ENCODE results near the gene PROSER2. TPM values are rescaled to one million over a fixed set of nuclear protein-coding genes. Genes with fewer than 3 reads are reported as not detected.

The PROSER2 gene
- total and polyA plus RNA-seq, 4 donors: 6.5 to 24.9 (median 9.9) TPM

DNA sequence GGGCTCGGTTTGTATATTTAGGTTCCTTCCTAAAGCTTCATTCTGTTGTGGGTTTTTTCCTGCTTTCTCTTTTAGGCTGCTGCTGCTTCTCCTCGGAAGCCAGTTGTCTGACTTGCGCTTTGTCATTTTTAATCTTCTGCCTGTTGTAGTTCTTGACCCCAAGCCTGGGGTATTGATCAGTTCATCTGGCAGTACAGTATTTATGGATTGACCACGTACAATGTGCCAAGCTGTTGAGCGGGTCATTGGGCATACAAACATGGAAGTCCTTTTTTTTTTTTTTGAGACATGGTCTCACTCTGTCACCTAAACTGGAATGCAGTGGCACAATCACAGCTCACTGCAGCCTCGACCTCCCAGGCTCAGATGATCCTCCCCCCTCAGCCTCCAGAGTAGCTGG is 4.3 kb downstream of the PROSER2 start (continued):
- TF ChIP-seq ZBTB33 (IDR thresholded peaks at IDR 0.05): no peak
- no peak for TF ChIP-seq MAX (IDR thresholded peaks at IDR 0.05)
- no peak for TF ChIP-seq TAF1 (conservative IDR thresholded peaks at IDR 0.05)

DNA sequence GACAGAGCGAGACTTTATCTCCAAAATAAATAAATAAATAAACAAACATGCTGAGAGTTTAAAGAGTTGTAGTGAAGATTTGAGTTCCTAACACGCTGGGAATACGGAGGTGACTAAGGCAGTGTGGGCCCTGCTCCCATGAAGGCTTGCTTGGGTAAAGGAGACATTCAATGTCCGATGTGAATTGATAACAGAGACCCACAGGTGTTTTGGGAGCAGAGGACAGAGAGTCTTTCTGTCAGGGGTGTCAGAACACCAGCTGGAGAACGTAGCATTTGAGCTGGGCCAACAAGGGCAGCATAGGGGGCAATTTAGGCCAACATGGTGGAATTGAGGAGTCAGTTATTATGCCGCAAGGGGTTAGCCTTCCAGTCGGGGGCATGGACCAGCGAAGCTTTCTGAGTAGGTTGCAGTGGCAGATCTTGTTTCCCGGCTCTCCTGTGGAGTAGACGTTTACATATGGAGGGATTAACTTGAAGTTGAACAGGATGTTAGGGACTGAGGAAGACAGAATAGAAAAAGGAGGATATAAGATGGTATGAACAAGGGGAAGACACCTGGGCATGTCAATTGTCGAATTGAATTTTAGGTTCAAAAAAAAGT is 5.6 kb downstream of the PROSER2 start:
- H3K27me3 ChIP-seq (ENCODE audit: control insufficient read depth in 4 of 4, insufficient read depth in 4 of 4, low read length in 3 of 4): no peaks in the 10 kb centered on the region
- peaks cover 13 to 64% (median 44%) of the 10 kb centered on the region in 4 donors for H3K4me1 ChIP-seq (ENCODE audit: control insufficient read depth in 4 of 4, insufficient read depth in 4 of 4, low read length in 3 of 4)
- H3K36me3 ChIP-seq (ENCODE audit: control insufficient read depth in 4 of 4, insufficient read depth in 3 of 4, low read depth in 1 of 4, low read length in 3 of 4): no peaks in the 10 kb centered on the region
- TF ChIP-seq MAX (IDR thresholded peaks at IDR 0.05) (no peak), TAF1 (conservative IDR thresholded peaks at IDR 0.05) (no peak), FOXA1 (IDR thresholded peaks at IDR 0.05) (no peak), GABPA (IDR thresholded peaks at IDR 0.05 in 1 of 2, conservative IDR thresholded peaks at IDR 0.05 in 1 of 2) (no peak), YY1 (IDR thresholded peaks at IDR 0.05) (no peak)
- H3K9ac ChIP-seq (ENCODE audit: low read depth in 1 of 2, low read length in 2 of 2): no peak overlapping the region
- no peak overlapping the region for H3K4me3 ChIP-seq (ENCODE audit: low read depth in 1 of 3, low read length in 3 of 3)
- H3K9me3 ChIP-seq (ENCODE audit: control insufficient read depth in 4 of 4, low read length in 3 of 4): no peaks in the 10 kb centered on the region
- 74% methylated on average over 11 of the region's 11 CpGs for WGBS
- no peak for DNase-seq (ENCODE audit: low spot score)
- peak overlapping the region; percentile 48 to 71 for H3K27ac ChIP-seq (ENCODE audit: low read depth in 1 of 2, low read length in 2 of 2)

DNA sequence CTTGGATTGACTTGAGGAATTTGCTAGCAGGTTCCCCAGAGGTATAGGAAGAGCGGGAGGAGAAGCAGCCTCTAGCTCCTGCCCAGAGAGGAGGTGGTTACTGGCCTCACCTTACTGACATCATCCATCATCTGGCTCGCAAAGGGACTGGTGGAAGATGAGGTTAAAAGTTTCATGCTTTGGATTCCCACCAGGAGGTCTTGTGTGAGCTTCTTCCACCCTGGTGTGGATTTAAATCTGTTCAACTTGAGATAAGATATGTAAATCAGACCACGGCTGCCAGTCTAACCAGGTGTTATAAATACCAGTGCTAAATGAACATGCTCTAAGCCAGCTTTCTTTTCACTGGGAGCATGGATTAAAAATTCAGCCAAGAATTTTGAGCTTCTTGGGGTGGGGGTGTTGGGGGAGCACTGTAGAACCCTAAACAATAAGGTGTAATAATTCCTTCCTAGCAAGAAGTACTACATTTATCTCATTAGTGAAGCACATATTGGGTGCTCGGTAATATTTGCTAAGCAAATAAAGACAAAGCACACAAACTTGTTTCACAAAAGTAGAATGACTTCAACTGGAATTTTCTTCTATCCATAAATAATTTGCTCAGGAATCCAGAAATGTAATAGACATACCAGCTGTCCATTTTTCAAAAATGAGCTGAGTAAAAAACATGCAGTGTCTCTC is 7.8 kb downstream of the PROSER2 start:
- whole genome bisulfite sequencing: 36% methylated on average over 4 of the region's 4 CpGs
- Histone ChIP-seq H3K27me3 (ENCODE audit: control insufficient read depth in 4 of 4, insufficient read depth in 4 of 4, low read length in 3 of 4) (no peaks in the 10 kb centered on the region), H3K36me3 (ENCODE audit: control insufficient read depth in 4 of 4, insufficient read depth in 3 of 4, low read depth in 1 of 4, low read length in 3 of 4) (no peaks in the 10 kb centered on the region), H3K4me3 (ENCODE audit: low read depth in 1 of 3, low read length in 3 of 3) (peak overlapping the region in 2 of 3 donors; percentile 2 to 5), H3K9me3 (ENCODE audit: control insufficient read depth in 4 of 4, low read length in 3 of 4) (no peaks in the 10 kb centered on the region), H3K27ac (ENCODE audit: low read depth in 1 of 2, low read length in 2 of 2) (peak overlapping the region; percentile 86 to 93), H3K4me1 (ENCODE audit: control insufficient read depth in 4 of 4, insufficient read depth in 4 of 4, low read length in 3 of 4) (peaks cover 17 to 55% (median 37%) of the 10 kb centered on the region in 4 donors), H3K9ac (ENCODE audit: low read depth in 1 of 2, low read length in 2 of 2) (peak overlapping the region; percentile 19 to 80)
- no peak for TF ChIP-seq RXRA (IDR thresholded peaks at IDR 0.05)
- TF ChIP-seq JUND (IDR thresholded peaks at IDR 0.05): peak in 1 of 2 donors; percentile 31
- TF ChIP-seq, protein P1, sequence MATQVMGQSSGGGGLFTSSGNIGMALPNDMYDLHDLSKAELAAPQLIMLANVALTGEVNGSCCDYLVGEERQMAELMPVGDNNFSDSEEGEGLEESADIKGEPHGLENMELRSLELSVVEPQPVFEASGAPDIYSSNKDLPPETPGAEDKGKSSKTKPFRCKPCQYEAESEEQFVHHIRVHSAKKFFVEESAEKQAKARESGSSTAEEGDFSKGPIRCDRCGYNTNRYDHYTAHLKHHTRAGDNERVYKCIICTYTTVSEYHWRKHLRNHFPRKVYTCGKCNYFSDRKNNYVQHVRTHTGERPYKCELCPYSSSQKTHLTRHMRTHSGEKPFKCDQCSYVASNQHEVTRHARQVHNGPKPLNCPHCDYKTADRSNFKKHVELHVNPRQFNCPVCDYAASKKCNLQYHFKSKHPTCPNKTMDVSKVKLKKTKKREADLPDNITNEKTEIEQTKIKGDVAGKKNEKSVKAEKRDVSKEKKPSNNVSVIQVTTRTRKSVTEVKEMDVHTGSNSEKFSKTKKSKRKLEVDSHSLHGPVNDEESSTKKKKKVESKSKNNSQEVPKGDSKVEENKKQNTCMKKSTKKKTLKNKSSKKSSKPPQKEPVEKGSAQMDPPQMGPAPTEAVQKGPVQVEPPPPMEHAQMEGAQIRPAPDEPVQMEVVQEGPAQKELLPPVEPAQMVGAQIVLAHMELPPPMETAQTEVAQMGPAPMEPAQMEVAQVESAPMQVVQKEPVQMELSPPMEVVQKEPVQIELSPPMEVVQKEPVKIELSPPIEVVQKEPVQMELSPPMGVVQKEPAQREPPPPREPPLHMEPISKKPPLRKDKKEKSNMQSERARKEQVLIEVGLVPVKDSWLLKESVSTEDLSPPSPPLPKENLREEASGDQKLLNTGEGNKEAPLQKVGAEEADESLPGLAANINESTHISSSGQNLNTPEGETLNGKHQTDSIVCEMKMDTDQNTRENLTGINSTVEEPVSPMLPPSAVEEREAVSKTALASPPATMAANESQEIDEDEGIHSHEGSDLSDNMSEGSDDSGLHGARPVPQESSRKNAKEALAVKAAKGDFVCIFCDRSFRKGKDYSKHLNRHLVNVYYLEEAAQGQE (IDR thresholded peaks at IDR 0.05): no peak
- DNase-seq (ENCODE audit: low spot score): no peak

All from liver (tissue), 9 donors.